ENCODE results near the gene FBXL14.
A peak's percentile ranks its signal among the peaks of the same experiment; 100 is the strongest.

Gene FBXL14

GRCh38 chr12:1594261-1595025 lies at the start of gene FBXL14:
Gene FBXL14, minus strand, starts transcription at chr12:1594581. Its CDS starts 515 bp downstream, at chr12:1594066.
- TF ChIP-seq, protein P1, sequence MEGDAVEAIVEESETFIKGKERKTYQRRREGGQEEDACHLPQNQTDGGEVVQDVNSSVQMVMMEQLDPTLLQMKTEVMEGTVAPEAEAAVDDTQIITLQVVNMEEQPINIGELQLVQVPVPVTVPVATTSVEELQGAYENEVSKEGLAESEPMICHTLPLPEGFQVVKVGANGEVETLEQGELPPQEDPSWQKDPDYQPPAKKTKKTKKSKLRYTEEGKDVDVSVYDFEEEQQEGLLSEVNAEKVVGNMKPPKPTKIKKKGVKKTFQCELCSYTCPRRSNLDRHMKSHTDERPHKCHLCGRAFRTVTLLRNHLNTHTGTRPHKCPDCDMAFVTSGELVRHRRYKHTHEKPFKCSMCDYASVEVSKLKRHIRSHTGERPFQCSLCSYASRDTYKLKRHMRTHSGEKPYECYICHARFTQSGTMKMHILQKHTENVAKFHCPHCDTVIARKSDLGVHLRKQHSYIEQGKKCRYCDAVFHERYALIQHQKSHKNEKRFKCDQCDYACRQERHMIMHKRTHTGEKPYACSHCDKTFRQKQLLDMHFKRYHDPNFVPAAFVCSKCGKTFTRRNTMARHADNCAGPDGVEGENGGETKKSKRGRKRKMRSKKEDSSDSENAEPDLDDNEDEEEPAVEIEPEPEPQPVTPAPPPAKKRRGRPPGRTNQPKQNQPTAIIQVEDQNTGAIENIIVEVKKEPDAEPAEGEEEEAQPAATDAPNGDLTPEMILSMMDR (IDR thresholded peaks at IDR 0.05; ENCODE audit: insufficient read depth, low read depth, low read length, missing control alignments): no peak
- H3K4me3 ChIP-seq (ENCODE audit: low read depth, low read length): peak within 1 kb of the TSS; percentile 72
- peak; percentile 94 for DNase-seq (ENCODE audit: low read depth)

DNA sequence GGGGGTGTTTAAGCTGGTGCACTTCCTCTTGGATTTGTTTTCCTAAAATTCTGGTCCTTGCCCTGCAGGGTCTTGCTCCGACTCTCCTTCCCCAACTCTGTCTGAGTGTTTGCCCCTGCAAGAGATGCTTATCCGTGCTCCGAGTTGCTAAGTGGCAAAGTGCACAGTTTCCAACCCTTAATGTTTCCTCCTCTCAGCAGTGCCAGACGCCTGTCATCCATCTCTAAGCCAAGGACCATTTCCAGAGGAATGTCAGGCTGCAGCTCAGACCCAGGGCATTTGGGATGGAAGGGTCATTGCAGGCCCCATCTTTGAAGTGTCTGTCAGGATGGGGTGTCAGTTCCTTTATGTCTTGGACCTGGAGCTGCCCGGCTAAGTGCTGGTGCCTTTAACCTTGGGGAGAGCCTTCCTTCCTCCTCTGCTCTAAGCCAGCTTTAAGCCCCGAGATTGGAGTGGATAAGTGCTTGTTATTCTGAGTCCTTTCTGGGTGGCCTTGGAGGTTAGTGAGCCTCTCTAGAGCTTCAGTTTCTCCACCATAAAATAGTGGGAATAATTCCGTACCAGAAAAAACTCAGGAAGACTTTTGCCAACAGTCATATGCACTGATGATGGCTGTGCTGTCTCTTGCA lies 49.6 kb upstream of the FBXL14 start:
- H3K4me3 ChIP-seq (ENCODE audit: low read depth, low read length): no peak overlapping the region
- TF ChIP-seq, protein P1 (IDR thresholded peaks at IDR 0.05; ENCODE audit: insufficient read depth, low read depth, low read length, missing control alignments): no peak
- no peak for DNase-seq (ENCODE audit: low read depth)

- TF ChIP-seq, protein P1 (IDR thresholded peaks at IDR 0.05; ENCODE audit: insufficient read depth, low read depth, low read length, missing control alignments): no peak
- no peak for DNase-seq (ENCODE audit: low read depth)
- no peak overlapping the region for H3K4me3 ChIP-seq (ENCODE audit: low read depth, low read length)
These were observed 48.7 kb upstream of the FBXL14 start for GRCh38 chr12:1643043-1643442.

DNA sequence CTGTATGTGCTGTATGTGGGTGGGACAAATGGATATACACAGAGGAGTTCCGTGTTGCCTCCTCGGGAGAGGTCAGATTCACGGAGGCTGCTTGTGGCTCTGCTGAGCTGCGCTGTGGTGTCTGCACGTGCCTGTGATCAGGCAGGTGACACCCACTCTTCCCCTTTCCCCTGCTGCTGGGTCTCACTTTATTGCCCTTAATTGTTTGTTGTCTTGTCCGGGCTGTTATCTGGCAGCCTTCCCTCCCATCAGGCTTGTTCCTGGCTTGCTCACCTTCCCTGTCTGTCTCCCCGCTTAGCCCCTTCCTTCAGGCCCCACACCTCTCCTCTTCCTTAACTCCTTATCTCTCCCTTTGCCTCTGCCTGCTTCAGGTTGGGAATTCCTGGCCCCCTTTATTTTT lies 48.1 kb upstream of the FBXL14 start:
- TF ChIP-seq, protein P1 (IDR thresholded peaks at IDR 0.05; ENCODE audit: insufficient read depth, low read depth, low read length, missing control alignments): no peak
- H3K4me3 ChIP-seq (ENCODE audit: low read depth, low read length): no peak overlapping the region
- DNase-seq (ENCODE audit: low read depth): no peak

- H3K4me3 ChIP-seq (ENCODE audit: low read depth, low read length): no peak overlapping the region
- TF ChIP-seq, protein P1 (IDR thresholded peaks at IDR 0.05; ENCODE audit: insufficient read depth, low read depth, low read length, missing control alignments): no peak
- no peak for DNase-seq (ENCODE audit: low read depth)
These were observed 46.2 kb upstream of the FBXL14 start for GRCh38 chr12:1640328-1641234.

DNA sequence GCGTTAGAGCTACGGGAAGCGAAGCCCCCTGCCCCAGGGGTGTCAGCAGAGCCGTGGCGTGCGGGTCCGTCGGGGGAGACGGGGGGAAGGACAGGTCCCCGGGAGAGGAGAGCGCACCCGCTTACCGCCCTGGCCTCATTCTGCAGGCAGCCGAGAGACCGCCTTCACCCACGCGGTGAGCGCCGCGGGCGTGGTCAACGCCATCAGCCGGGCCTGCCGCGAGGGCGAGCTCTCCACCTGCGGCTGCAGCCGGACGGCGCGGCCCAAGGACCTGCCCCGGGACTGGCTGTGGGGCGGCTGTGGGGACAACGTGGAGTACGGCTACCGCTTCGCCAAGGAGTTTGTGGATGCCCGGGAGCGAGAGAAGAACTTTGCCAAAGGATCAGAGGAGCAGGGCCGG lies 45.2 kb upstream of the FBXL14 start:
- H3K4me3 ChIP-seq (ENCODE audit: low read depth, low read length): no peak overlapping the region
- TF ChIP-seq, protein P1 (IDR thresholded peaks at IDR 0.05; ENCODE audit: insufficient read depth, low read depth, low read length, missing control alignments): no peak
- DNase-seq (ENCODE audit: low read depth): no peak
